C4-2B (cell line): ENCODE measurements around the gene CLEC16A.

Experiments used
- ZFX ChIP-seq: fragments of 450-650 bp; IDR thresholded peaks from 2 replicates; pipeline ENCODE4 v1.6.1; 2017
- TF ChIP-seq, protein P1 (sequence below): fragments of 450-650 bp; conservative IDR thresholded peaks from 2 replicates; pipeline ENCODE4 v1.5.1; 2017; ENCODE audit warnings: mild to moderate bottlenecking

DNA sequence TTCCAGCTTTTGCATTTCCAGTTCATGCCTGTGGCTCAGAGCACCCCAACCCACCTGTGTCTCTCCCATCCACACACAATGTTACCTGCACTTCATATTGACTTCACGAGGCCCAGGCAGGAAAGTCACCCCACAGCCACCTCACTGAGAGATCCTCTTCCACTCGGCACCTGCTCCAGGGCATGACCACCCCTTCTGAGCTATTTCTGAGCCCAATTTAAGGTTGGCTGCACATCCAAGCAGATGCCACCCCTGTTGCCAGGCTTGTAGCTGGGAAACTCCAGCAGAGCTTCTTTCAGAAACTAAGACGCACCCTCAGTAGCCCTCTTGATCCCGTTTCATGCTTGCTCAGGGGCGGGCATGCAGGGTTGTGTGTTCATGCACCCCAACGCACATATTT is 223.2 kb downstream of the CLEC16A start:
- TF ChIP-seq, protein P1, sequence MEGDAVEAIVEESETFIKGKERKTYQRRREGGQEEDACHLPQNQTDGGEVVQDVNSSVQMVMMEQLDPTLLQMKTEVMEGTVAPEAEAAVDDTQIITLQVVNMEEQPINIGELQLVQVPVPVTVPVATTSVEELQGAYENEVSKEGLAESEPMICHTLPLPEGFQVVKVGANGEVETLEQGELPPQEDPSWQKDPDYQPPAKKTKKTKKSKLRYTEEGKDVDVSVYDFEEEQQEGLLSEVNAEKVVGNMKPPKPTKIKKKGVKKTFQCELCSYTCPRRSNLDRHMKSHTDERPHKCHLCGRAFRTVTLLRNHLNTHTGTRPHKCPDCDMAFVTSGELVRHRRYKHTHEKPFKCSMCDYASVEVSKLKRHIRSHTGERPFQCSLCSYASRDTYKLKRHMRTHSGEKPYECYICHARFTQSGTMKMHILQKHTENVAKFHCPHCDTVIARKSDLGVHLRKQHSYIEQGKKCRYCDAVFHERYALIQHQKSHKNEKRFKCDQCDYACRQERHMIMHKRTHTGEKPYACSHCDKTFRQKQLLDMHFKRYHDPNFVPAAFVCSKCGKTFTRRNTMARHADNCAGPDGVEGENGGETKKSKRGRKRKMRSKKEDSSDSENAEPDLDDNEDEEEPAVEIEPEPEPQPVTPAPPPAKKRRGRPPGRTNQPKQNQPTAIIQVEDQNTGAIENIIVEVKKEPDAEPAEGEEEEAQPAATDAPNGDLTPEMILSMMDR, result no peak
- TF ChIP-seq ZFX, result no peak
